ENCODE results near the gene NCMAP.
A peak's percentile ranks its signal among the peaks of the same experiment; 100 is the strongest.

NCMAP gene

DNA sequence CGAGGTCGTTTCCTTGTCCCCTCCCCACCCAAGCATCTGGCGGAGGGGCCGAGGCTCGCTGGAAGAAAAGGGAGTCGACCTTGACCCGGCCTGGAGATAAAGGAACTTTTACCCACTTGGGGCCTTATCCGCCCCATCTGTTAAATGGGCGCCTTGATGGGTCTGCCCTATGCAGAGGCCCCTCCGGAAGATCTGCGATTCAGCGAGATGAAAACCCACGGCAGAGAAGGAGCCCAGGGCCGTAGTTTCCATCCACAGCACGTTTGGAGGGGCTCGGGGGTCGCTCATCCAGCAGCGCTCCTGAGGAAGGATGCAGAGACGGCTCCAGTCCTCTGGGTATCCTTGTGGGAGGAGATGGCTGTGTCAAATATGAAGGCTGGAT is 518 bp downstream of the NCMAP start:
- no peak for DNase-seq
- H3K4me1 Mint-ChIP-seq = peaks cover 36% of the 10 kb centered on the region
- ATAC-seq = peak; percentile 8
- H3K9me3 Mint-ChIP-seq = no peaks in the 10 kb centered on the region
- no peak overlapping the region for H3K27ac Mint-ChIP-seq
- peak overlapping the region; percentile 70 to 74 for H3K4me3 Mint-ChIP-seq
- peaks cover 42% of the 10 kb centered on the region for H3K27me3 Mint-ChIP-seq

DNA sequence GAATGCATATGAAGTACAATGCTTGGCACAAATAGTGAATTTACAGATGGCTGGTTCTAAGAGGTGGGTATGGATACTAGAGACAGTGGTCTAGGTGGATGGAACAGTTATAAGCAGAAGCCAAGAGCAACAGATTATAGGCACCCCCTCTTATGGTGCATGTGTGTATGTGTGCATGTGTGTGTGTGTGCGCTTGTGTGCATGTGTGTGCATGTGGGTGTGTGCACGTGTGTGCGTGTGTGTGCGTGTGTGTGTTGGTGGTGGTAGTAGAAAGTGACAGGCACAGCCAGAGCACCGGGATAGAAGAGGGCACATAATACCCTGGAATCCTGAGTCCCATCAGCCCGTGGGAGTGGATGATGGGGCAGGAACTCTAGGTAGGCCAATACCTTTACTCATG is 1.3 kb downstream of the NCMAP start:
- Mint-ChIP-seq H3K27ac (no peak overlapping the region), H3K9me3 (no peaks in the 10 kb centered on the region), H3K4me3 (no peak overlapping the region), H3K4me1 (peaks cover 40% of the 10 kb centered on the region), H3K27me3 (peaks cover 42% of the 10 kb centered on the region)
- no peak for ATAC-seq
- DNase-seq = no peak

DNA sequence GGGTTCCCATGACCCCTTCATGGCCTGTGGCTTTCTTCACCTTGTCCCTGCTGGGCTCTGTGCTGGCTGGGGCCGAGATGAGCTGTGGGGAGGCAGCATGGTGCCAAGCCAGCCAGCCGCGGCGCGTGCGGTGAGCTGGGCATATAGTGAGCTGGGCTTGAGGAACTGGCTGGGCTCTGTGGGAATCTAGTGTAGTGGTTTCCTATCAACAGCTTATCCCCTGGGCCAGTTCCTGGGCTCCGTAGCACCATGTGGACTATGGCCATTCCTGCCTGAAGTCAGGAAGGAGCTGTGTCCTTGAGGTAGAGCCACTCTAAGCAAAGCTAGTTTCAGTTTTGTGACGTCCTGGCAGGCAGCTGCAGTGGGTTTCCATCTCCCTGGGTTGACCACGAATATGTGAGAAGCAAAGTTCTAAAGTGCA is 1.8 kb downstream of the NCMAP start:
- Mint-ChIP-seq H3K27me3 (peaks cover 42% of the 10 kb centered on the region), H3K4me3 (peak overlapping the region in 1 of 2 donors; percentile 2), H3K4me1 (peaks cover 45% of the 10 kb centered on the region), H3K27ac (no peak overlapping the region), H3K9me3 (no peaks in the 10 kb centered on the region)
- ATAC-seq (no peak), DNase-seq (no peak)

DNA sequence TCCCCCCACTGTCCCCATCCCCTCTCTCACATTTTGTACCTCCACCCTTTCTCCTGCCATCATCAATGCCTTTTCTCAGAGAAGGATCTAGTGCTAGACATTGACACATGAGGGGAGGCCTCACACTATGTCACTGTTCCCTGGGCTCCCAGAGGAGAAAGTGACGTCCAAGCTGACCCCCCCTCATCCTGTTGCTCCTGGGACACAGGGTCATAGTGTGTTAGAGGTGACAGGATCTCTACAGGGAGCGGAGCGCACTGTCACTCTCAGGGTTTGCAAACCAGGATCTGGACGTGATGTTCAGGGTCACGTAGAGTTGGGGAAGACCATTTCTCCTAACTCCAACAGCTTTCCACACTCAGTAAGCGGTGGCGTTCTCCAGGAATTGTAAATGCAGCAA is 2.6 kb downstream of the NCMAP start:
- Mint-ChIP-seq H3K9me3 (no peaks in the 10 kb centered on the region), H3K4me1 (peaks cover 48% of the 10 kb centered on the region), H3K27me3 (peaks cover 42% of the 10 kb centered on the region), H3K27ac (no peak overlapping the region), H3K4me3 (no peak overlapping the region)
- no peak for DNase-seq
- no peak for ATAC-seq

DNA sequence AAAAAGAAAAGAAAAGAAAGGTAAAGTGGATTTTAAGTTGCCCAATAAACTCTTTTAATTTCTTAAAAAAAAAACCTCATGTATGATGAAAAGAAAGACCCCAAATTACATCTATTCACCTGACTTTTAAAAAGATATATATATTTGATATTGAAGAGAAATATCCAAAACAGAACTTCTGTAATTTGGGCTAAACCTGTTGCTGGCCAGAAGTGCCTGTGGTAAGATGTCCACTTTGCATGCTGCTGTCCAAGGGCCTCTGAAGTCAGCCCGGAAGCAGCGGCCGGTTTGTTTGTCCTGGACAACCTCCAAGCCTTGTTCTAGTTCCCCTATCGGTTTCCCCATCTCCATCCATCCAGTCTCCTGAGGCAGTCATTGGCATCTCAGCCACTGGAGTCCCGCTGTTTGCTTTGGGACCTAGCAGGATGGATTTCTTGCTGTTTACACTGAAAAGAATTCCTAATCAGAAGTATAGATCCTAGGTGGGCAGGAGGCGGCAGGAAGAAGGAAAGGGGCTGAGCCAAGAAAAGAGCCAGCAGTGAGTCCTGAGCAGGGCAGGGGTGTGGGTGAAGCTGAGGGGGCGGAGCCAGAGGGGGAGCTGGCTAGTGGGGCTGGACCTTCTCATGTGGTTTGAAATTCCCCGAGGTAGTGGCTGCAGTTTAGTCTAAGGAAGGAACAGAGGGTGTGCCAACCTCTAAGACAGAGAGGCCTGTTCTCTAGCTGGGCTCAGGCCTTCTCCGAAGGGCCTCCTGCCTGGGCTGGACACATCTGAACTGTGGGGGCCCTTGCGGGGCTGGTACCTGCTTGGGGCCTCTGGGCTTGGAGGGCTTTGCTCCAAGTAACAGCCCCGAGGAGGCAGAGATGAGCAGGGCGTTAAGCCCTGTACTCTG is 3.3 kb downstream of the NCMAP start:
- no peak for ATAC-seq
- no peak overlapping the region for H3K27ac Mint-ChIP-seq
- H3K9me3 Mint-ChIP-seq = no peaks in the 10 kb centered on the region
- DNase-seq = no peak
- peaks cover 44% of the 10 kb centered on the region for H3K27me3 Mint-ChIP-seq
- no peak overlapping the region for H3K4me3 Mint-ChIP-seq
- peaks cover 48% of the 10 kb centered on the region for H3K4me1 Mint-ChIP-seq

DNA sequence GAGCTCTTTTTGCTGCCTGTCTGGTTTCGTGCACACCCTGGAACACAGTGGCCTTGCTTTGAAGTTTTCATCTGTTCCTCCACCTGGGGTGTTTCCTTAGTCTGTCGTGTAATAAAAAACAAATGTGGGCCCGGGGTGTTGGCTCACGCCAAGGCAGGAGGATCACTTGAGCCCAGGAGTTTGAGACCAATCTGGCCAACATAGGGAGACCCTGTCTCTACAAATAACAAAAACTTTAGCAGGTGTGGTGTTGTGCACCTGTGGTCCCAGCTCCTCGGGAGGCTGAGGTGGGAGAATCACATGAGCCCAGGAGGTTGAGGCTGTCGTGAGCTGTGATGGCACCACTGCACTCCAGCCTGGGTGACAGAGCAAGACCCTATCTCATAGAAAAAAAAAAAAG is 4.5 kb downstream of the NCMAP start:
- Mint-ChIP-seq H3K27me3 (peaks cover 38% of the 10 kb centered on the region), H3K4me3 (no peak overlapping the region), H3K9me3 (no peaks in the 10 kb centered on the region), H3K4me1 (peaks cover 46% of the 10 kb centered on the region), H3K27ac (no peak overlapping the region)
- no peak for DNase-seq
- no peak for ATAC-seq

DNA sequence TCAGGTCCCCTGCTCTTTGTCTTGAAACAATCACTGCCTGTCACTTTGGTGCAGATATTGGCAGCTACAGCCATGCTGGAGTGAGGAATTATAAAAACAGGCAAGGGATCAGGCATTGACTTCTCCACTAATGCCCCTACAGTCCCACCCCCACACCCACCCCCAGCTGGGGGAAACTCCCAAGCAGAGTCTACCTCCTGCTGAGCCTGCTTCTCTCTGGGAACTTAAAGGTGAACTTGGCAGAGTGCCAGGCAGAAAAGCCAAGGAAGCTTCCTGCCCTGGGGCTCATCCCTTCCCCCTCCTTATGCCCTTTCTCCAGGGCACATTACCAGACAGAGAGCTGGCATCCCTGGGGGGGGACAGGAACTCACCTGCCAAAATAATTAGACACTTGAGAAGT is 6.7 kb downstream of the NCMAP start:
- no peak overlapping the region for H3K4me3 Mint-ChIP-seq
- peaks cover 19% of the 10 kb centered on the region for H3K27me3 Mint-ChIP-seq
- H3K9me3 Mint-ChIP-seq = no peaks in the 10 kb centered on the region
- H3K27ac Mint-ChIP-seq = no peak overlapping the region
- DNase-seq (no peak), ATAC-seq (no peak)
- peaks cover 37% of the 10 kb centered on the region for H3K4me1 Mint-ChIP-seq

DNA sequence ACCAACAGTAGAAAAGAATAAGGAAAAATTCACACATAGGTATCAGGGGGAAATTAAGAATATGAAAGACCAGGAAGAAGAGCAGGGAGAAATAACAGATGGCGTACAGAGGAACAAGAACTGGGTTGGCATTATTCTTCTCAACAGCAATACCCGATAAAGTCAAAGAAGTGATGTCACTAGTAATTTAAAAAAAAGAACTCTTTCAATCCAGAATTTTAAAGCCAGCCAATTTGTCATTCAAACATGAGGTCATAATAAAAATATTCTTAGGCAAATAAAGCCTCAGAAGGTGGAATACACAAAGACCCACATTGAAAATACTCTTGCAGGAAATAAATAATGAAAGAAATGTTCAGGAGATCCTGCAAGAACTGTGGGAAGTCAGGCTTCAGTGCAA is 8.8 kb downstream of the NCMAP start:
- Mint-ChIP-seq H3K27me3 (peaks cover 8% of the 10 kb centered on the region), H3K27ac (no peak overlapping the region), H3K4me1 (peaks cover 22% of the 10 kb centered on the region), H3K9me3 (no peaks in the 10 kb centered on the region), H3K4me3 (no peak overlapping the region)
- ATAC-seq = no peak
- no peak for DNase-seq

DNA sequence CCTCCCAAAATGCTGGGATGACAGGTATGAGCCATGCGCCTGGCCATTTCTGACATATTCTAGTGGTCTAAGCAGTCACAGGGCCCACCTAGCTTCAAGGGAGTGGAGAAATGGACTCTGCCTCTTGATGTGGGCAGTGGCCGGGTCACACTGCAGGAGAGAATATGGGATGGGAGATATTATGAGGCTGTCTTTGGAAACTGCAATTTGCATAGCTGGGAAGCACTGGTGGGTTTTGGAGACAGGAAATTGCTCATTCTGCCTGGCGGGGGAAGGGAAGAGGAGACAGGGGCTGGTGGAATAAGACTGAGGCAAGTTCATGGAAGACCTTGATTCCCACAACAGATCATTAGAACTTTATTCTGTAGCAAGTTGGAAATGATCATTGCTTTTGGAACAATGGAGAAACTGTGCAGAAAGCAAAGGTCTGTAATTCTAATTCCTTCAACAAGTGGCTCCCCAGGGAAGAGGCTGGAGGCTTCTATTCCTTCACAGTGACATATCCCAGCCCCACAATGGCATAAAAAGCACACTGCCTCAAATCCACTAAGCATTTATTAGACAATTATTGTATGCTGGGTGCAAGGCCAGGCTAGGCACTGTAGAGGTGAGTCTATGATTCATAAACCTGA is 10.5 kb downstream of the NCMAP start:
- ATAC-seq (no peak), DNase-seq (no peak)
- Mint-ChIP-seq H3K27me3 (peaks cover 8% of the 10 kb centered on the region), H3K27ac (peak overlapping the region in 1 of 2 donors; percentile 2), H3K4me3 (no peak overlapping the region), H3K4me1 (peaks cover 22% of the 10 kb centered on the region), H3K9me3 (no peaks in the 10 kb centered on the region)

DNA sequence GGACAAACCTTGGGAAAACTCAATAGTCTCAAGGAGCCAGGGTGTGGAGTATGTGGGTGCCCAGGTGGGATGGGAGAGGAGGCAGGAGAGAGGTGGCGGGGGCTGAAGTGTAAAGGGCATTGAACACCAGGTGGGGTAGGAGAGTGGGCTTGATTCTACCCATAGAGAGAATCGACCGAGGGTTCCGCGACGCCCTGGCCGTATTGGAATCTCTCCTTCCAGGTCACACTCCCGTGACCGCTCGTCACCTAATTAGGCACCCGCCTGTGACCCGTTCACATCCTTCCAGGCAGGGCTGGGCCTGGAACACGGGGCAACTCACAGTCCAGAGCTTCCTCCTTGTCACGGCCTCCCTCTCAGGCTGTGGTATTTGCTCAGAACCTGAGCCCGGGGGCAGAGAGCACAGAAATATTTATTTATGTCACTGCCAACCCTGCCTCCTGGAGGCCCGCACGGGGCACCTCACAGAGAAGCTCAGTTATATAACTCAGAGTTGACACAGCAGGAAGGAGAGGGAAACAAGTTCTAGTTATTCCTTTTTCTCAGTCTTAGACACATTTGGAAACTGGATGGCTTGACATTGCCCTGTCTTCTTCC is 12.0 kb downstream of the NCMAP start:
- DNase-seq = no peak
- Mint-ChIP-seq H3K27me3 (peaks cover 8% of the 10 kb centered on the region), H3K4me3 (no peak overlapping the region), H3K4me1 (peaks cover 22% of the 10 kb centered on the region), H3K27ac (no peak overlapping the region), H3K9me3 (no peaks in the 10 kb centered on the region)
- ATAC-seq = no peak

DNA sequence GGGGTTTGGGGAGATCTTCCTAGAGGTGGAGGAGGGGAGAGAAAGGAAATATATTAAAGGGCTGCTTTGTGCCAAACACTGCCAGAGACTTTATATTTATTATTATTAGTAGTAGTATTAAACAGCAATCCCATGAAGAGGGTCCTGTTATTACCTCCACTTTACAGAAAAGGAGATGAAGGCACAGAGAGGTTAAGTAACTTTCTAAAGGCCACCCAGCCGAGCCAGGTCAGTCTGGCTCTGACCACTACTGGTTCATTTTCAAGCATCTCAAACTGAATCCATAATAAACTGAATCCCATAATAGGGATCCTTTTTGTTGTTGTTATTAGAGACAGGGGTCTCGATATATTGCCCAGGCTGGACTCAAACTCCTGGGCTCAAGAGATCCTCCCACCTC is 12.6 kb downstream of the NCMAP start:
- ATAC-seq (no peak), DNase-seq (no peak)
- no peak overlapping the region for H3K4me3 Mint-ChIP-seq
- peaks cover 24% of the 10 kb centered on the region for H3K4me1 Mint-ChIP-seq
- peaks cover 8% of the 10 kb centered on the region for H3K27me3 Mint-ChIP-seq
- H3K27ac Mint-ChIP-seq = no peak overlapping the region
- H3K9me3 Mint-ChIP-seq = no peaks in the 10 kb centered on the region

DNA sequence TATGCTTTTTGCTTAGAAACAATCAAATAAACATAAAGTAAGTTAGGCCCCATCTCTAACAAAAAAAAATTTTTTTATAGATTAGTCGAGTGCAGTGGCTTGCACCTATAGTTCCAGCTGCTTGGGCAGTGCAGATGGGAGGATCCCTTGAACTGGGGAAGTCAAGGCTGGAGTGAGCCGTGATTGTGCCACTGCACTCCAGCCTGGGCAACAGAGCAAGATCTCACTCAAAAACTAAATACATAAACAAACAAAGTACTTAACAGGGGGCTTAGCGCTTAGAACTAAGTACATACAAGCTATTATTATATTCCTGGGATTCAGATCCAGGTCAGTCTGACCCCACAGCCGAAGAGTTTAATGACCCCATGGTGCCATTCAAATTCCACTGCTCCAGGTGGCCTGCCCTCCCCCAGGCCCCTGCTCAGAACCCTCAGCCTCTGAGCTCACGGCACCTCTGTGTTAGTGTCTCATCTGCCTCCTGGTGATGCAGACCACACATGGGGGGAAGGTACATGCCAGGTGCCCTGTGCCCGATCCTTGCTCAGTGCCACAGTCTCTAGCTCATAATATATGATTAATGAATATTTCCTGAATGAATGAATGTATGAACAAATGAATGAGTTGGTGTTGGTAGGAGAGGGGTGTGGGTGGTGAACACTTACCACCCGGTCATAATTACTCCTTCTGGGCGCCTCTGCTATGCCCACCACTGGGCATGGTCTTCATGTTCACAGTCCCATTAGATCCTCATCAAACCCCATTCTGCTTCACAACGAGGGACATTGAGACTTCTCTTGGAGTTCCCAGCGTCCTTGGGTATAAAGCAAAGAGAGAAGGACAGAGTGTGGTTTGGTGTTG is 14.6 kb downstream of the NCMAP start:
- DNase-seq (no peak), ATAC-seq (no peak)
- Mint-ChIP-seq H3K9me3 (no peaks in the 10 kb centered on the region), H3K4me1 (peaks cover 24% of the 10 kb centered on the region), H3K4me3 (no peak overlapping the region), H3K27ac (no peak overlapping the region), H3K27me3 (no peaks in the 10 kb centered on the region)

DNA sequence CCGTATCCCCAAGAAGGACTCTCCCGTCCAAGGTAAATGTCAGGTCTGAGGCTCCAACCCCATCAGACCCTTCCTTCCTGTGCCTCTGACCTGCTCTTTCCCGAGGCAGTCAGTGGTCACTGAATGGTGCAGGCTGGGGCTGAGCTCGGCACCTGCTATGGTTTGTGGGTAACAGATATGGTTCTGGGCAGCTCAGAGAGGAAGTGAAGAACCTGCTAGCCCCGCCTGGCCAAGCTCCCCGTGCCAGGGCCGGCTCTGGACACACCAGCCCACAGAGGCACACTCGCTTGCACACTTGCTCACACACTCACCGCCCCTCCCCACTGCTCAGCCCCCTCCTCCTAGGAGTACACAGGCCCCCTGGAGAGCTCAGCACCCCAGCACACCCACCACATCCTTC is 16.4 kb downstream of the NCMAP start:
- ATAC-seq = peak; percentile 46

DNA sequence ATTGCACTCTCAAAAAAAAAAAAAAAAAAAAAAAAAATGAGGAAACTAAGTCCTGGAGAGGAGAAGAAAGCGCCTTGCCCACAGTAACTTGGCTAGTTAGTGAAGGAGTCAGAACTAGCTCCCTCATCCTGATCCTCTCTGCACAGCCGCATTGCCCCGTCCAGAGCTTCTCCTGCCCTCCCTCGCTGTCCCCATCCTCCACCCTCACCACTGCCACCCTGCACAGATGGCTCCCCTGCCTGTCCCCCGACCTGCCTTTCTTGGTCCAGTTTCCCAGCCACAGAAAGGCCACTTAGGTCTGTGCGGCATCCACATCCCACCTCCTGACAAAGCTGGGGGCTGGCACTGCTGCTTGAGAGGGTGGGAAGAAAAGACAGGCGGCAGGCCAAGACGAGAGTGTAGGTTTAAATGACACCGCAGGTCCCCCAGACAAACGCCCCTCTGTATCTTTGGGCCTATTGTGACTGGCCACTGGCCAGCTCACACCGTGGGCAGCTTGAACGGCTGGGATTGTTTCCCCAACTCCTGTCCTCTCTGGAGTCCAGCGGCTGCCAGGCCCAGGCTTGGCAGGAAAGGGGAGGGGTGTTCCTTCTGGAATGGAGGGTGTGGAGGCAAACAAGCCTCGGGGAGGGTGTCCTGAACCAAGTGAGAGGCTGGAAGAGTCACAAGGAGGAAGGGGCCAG is 20.2 kb downstream of the NCMAP start:
- H3K27ac Mint-ChIP-seq = peak overlapping the region in 1 of 2 donors; percentile 19
- peaks cover 14% of the 10 kb centered on the region for H3K4me1 Mint-ChIP-seq
- no peaks in the 10 kb centered on the region for H3K27me3 Mint-ChIP-seq

More for the DNA sequence above, 16.4 kb downstream of the NCMAP start:
- Mint-ChIP-seq H3K27me3 (no peaks in the 10 kb centered on the region), H3K9me3 (no peaks in the 10 kb centered on the region), H3K4me3 (peak overlapping the region; percentile 28 to 62), H3K27ac (peak overlapping the region; percentile 69 to 97), H3K4me1 (peaks cover 14% of the 10 kb centered on the region)
- no peak for DNase-seq

DNA sequence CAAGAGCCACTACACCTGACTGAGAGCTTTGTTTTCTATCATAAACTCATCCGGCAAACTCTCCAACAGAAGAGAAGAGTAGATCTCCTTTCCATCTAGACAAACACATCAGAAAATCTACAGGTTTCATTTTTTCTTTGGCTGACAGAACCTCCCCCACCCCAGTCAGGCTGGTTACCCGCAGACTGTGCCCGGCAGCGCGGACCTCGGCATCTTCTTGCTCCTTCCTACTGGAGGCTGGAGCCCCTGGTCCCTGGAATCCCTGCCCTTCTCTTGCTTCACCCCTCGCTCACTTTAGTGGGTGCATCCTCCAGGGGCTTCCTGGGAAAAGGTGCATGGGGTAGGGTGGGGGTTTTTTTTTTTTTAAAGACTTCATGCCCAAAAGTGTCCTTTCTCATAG is 23.0 kb downstream of the NCMAP start:
- Mint-ChIP-seq H3K9me3 (no peaks in the 10 kb centered on the region), H3K27me3 (no peaks in the 10 kb centered on the region), H3K4me1 (no peaks in the 10 kb centered on the region), H3K27ac (no peak overlapping the region), H3K4me3 (no peak overlapping the region)
- DNase-seq (no peak), ATAC-seq (no peak)

More for the DNA sequence above, 20.2 kb downstream of the NCMAP start:
- Mint-ChIP-seq H3K4me3 (no peak overlapping the region), H3K9me3 (no peaks in the 10 kb centered on the region)
- ATAC-seq (no peak), DNase-seq (no peak)
